ENCODE data around the gene LCN12. TPM values are rescaled to one million over a fixed set of nuclear protein-coding genes. Genes with fewer than 3 reads are reported as not detected.
A peak's percentile ranks its signal among the peaks of the same experiment; 100 is the strongest.

The LCN12 gene
- total and polyA plus RNA-seq, 2 donors, result 0.41 TPM; not detected in 1

DNA sequence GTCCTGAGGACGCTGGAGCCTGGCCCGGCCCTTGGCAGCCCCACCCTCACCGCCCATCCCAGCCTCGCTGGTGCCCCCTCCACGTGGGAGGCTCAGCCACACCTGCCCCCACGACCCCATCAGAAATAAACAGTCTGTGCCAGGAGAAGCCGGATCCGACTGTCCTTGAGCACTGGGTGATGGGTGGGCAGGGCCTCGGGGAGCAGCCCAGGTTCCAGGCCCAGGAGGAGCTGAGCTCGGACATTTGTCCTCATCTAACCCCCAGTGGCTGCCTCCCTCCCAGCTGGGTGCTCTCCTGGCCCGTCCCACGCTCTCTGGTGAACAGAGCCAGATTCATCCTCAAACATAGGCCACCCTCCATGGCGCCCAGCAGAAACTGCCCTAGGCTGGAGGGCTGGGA, 20.7 kb downstream of the LCN12 start:
- 69% methylated on average over 13 of the region's 13 CpGs for WGBS
- Histone ChIP-seq H3K27ac (ENCODE audit: low read depth) (no peak overlapping the region), H3K36me3 (ENCODE audit: insufficient read depth) (no peaks in the 10 kb centered on the region), H3K4me3 (ENCODE audit: low read depth, low read length) (no peak overlapping the region), H3K4me1 (ENCODE audit: insufficient read depth) (no peaks in the 10 kb centered on the region)
- DNase-seq (ENCODE audit: extremely low spot score), result no peak

DNA sequence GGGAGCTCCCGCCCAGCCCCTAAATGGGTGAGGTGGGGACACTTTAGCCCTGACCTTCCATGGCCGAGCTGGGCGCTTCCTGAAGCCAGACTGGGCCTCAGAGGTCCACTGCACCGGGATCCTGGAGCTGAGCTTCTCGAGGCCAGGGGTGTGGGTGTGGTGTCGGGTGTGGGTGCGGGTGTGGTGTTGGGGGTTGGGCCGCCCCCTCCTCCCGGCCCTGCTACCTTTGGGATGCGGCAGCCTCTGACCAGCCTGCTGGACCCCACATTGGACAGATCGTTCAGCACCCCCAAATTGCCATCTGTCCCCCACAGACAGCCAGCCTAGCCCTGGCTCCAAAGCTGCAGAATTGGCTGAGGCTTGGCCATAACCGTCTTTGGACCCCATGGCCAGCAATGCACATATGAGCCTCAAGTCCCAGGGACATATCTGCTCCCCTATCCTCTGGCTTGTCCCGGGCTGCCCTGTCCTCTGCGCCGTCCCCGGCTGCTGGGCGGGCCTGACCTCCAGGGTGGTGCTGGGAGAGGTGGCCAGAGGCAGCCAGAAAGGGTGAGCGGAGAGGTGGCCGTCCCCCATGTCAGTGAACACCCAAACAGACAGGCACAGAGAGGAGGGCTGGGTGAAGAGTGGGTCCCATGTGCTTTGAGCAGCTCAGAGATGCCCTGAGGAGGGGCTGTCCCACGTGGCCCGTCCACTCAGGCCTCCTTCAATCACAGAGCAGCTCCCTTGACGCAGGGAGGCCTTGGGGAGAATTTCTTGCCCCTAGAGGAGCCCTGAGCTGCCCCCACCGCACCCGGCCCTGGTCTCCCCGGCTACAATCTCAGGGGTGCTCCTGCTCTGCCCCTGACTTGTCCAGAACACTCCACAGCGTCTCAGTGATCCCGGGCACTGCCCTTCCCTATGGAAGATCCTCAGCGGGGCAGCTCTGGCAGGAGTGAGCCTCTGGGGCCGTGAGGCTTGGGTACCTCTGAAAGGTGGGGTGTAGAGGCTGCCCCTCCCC, 21.8 kb downstream of the LCN12 start:
- 84% methylated on average over 29 of the region's 29 CpGs for WGBS
- Histone ChIP-seq H3K36me3 (ENCODE audit: insufficient read depth) (no peaks in the 10 kb centered on the region), H3K27ac (ENCODE audit: low read depth) (no peak overlapping the region), H3K4me1 (ENCODE audit: insufficient read depth) (no peaks in the 10 kb centered on the region), H3K4me3 (ENCODE audit: low read depth, low read length) (no peak overlapping the region)
- no peak for DNase-seq (ENCODE audit: extremely low spot score)

DNA sequence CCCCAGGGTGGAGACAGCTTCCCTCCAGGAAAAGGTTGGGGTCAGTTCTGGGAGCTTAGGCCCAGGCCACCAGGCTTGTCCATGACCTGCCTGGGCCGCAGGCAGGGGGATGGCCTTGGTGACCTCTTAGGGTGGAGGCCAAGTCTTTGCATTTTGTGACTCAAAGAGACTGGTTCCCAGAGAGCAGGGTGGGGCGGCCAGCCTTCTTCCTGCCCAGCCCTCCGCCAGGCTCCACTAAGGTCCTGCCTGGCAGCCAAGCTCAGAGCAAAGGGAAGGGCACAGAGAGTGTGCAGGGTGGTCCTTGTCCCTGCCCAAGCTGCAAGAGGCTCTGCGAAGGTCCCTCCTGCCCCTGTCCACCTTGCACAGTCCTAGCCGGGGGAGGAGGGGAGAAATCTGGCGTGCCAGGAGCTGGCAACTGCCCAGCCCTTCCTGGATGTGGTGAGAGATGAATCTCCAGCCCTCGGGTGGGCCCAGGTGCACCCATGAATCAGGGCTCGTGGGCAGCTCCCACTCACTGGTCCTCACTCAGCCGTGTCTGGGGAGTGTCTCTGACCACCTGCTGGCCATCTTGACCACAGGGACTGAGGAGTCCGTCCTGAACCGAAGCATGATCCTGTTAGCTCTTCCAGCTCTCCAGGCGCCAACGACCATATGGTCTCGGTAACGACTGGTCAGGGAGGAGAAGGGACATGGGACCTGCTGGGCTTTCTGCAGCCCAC, 22.9 kb downstream of the LCN12 start:
- H3K27ac ChIP-seq (ENCODE audit: low read depth), result no peak overlapping the region

DNA sequence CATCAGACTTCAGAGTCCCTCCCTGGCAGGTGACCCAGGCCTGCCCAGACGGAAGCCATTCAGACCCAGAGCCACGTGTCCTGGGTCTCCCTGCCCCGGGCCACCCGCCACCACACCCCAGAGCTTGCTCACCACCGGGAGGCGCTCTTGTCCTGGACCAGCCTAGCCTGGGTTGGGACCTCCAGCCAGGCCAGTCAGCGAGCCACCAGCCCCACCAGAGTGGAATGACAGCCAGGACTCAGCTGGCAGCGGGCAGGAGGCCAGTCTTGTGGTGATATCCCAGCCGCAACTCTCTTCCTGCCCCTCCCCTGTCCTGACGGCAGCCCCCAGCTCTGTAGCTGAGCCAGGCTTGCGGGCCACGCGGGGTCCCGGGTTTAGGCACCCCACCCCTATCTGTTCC, 23.6 kb downstream of the LCN12 start:
- H3K4me3 ChIP-seq (ENCODE audit: low read depth, low read length), result no peak overlapping the region
- DNase-seq (ENCODE audit: extremely low spot score), result no peak
- H3K27ac ChIP-seq (ENCODE audit: low read depth), result no peak overlapping the region
- no peaks in the 10 kb centered on the region for H3K4me1 ChIP-seq (ENCODE audit: insufficient read depth)
- H3K36me3 ChIP-seq (ENCODE audit: insufficient read depth), result no peaks in the 10 kb centered on the region
- WGBS, result 59% methylated on average over 14 of the region's 14 CpGs

More for the DNA sequence above, 22.9 kb downstream of the LCN12 start:
- Histone ChIP-seq H3K4me3 (ENCODE audit: low read depth, low read length) (no peak overlapping the region), H3K36me3 (ENCODE audit: insufficient read depth) (no peaks in the 10 kb centered on the region), H3K4me1 (ENCODE audit: insufficient read depth) (no peaks in the 10 kb centered on the region)
- WGBS, result 63% methylated on average over 15 of the region's 15 CpGs
- no peak for DNase-seq (ENCODE audit: extremely low spot score)

DNA sequence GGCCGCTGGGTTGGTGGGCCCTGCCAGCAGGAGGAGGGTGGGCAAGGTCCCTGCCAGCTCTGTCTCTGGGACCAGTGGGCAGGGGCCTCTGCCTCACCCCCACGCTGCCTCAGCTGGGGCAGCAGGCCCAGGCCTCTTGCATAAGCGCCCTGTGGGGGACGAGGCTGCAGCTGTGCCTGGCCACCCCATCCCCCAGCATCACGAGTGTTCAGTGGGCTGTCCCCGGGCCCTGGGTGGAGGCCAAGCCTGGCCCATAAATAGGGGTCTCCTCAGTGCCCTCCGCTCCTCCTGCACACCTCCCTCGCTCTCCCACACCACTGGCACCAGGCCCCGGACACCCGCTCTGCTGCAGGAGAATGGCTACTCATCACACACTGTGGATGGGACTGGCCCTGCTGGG, 25.1 kb downstream of the LCN12 start, which contains the start of gene PTGDS:
Gene PTGDS, plus strand, starts transcription at position 282 of the 400 bp plus-strand sequence. Its CDS starts 75 bp downstream, at position 357.
- H3K4me1 ChIP-seq (ENCODE audit: insufficient read depth), result no peaks in the 10 kb centered on the region
- no peaks in the 10 kb centered on the region for H3K36me3 ChIP-seq (ENCODE audit: insufficient read depth)
- no peak for DNase-seq (ENCODE audit: extremely low spot score)
- H3K4me3 ChIP-seq (ENCODE audit: low read depth, low read length), result peak within 1 kb of the TSS; percentile 27
- no peak within 1 kb of the TSS for H3K27ac ChIP-seq (ENCODE audit: low read depth)
- WGBS, result 66% methylated on average over 10 of the region's 10 CpGs

DNA sequence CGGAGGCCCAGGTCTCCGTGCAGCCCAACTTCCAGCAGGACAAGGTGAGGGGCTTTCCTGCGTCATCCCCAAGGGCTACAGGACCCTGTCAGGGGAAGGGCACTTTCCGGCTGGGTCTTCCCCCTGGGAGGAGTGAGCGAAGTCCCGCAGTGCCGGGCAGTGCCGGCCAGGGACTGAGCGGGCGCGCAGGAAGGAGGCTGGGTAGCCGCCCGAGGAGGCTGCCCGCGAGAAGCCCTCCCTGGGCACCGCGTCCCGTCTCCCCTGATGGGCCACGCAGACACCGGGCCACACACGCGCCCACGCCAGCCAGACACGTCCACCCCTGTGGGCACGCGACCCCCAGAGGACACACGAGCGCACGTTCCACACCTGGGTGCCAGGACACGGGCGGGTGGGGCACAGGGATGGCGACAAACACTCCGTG, 25.6 kb downstream of the LCN12 start:
- no peak for DNase-seq (ENCODE audit: extremely low spot score)
- no peak overlapping the region for H3K27ac ChIP-seq (ENCODE audit: low read depth)
- H3K36me3 ChIP-seq (ENCODE audit: insufficient read depth), result no peaks in the 10 kb centered on the region
- peak overlapping the region; percentile 27 for H3K4me3 ChIP-seq (ENCODE audit: low read depth, low read length)
- H3K4me1 ChIP-seq (ENCODE audit: insufficient read depth), result no peaks in the 10 kb centered on the region
- WGBS, result 12% methylated on average over 33 of the region's 33 CpGs

DNA sequence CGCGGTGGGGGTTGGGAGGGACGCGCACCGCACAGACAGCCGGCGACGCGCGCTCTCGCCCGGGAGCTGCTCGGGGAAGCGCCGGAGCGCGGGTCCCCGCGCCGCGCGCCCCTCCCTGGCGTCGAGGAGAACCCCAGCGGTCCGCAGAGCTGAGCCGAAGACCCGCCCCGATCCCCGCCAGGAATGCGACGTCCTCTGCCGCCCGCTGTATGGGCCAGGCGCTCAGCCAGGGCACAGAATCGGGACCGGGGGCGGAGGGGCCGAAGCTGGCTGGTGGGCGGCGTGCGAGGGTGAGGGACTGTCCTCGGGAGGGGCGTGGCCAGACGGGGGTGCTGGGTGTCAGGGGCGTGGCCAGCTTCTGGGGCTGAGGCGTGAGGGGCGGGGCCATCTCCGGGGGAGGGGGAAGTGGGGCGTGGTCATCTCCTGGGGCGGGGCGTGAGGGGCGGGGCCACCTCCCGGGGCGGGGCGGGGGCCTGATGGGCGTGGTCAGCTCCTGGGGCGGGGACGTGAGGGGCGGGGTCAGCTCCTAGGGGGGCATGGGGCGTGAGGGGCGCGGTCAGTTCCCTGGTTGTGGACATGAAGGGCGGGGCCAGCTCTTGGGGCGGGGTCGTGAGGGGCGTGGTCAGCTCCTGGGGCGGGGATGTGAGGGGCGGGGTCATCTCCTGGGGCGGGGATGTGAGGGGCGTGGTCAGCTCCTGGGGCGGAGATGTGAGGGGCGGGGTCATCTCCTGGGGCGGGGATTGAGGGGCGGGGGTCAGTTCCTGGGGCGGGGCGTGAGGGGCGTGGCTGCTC, 26.2 kb downstream of the LCN12 start:
- Histone ChIP-seq H3K4me1 (ENCODE audit: insufficient read depth) (no peaks in the 10 kb centered on the region), H3K4me3 (ENCODE audit: low read depth, low read length) (peak overlapping the region; percentile 27), H3K27ac (ENCODE audit: low read depth) (no peak overlapping the region), H3K36me3 (ENCODE audit: insufficient read depth) (no peaks in the 10 kb centered on the region)
- DNase-seq (ENCODE audit: extremely low spot score), result no peak
- 3% methylated on average over 78 of the region's 78 CpGs for WGBS

DNA sequence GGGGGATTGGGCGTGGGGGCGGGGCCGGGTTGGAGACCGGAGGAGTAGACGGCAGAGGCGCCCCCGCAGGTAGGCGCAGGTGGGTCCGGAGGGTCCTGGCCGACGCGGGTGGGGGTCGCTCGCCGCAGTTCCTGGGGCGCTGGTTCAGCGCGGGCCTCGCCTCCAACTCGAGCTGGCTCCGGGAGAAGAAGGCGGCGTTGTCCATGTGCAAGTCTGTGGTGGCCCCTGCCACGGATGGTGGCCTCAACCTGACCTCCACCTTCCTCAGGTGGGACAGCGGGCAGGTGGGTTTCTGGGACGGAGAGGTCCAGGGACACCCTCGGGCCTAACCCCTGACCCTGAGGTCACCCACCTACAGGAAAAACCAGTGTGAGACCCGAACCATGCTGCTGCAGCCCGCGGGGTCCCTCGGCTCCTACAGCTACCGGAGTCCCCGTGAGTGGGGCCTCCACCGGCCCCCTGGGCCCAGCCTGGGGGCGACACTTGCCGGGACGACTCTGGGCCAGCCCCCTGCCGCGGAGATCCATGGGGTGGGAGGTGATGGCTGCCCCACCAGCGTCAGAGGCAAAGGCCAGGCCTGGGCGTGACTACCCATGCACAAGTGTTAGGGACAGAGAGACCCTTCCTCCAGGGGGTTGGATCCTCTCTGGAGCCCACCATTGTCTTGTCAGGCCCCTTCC, 26.9 kb downstream of the LCN12 start:
- Histone ChIP-seq H3K4me1 (ENCODE audit: insufficient read depth) (no peaks in the 10 kb centered on the region), H3K27ac (ENCODE audit: low read depth) (no peak overlapping the region), H3K4me3 (ENCODE audit: low read depth, low read length) (no peak overlapping the region), H3K36me3 (ENCODE audit: insufficient read depth) (no peaks in the 10 kb centered on the region)
- 52% methylated on average over 41 of the region's 41 CpGs for WGBS
- DNase-seq (ENCODE audit: extremely low spot score), result no peak

DNA sequence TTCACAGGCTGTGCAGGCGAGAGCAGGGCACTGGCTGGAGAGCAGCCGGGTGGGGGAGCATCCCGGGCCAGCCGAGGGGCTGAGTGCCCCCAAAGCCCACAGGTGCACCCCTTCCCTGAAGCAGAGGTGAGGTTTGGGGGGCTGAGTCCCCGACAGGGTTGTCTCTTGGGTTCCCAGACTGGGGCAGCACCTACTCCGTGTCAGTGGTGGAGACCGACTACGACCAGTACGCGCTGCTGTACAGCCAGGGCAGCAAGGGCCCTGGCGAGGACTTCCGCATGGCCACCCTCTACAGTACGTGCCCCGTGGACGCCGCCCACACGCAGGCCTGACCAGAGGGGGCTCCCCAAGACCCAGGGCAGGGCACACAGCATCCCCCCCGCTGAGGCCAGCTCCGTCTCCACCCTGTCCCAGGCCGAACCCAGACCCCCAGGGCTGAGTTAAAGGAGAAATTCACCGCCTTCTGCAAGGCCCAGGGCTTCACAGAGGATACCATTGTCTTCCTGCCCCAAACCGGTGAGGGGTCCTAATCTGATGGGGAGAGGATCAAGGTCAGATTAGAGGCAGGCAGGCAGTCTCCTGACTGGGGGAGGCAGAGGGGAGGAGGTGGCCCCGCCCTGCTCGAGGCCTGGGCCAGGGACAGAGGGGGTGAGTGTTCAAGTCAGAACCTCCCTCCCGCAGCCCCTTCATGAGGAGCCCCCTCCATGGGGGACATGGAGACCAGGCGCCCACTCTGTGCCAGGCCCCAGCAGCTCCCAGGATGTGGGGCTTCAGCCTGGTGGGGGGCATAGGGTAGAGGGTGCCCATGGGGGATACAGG, 27.9 kb downstream of the LCN12 start:
- no peak for DNase-seq (ENCODE audit: extremely low spot score)
- Histone ChIP-seq H3K4me1 (ENCODE audit: insufficient read depth) (no peaks in the 10 kb centered on the region), H3K4me3 (ENCODE audit: low read depth, low read length) (no peak overlapping the region), H3K27ac (ENCODE audit: low read depth) (no peak overlapping the region), H3K36me3 (ENCODE audit: insufficient read depth) (no peaks in the 10 kb centered on the region)
- WGBS, result 89% methylated on average over 26 of the region's 26 CpGs

DNA sequence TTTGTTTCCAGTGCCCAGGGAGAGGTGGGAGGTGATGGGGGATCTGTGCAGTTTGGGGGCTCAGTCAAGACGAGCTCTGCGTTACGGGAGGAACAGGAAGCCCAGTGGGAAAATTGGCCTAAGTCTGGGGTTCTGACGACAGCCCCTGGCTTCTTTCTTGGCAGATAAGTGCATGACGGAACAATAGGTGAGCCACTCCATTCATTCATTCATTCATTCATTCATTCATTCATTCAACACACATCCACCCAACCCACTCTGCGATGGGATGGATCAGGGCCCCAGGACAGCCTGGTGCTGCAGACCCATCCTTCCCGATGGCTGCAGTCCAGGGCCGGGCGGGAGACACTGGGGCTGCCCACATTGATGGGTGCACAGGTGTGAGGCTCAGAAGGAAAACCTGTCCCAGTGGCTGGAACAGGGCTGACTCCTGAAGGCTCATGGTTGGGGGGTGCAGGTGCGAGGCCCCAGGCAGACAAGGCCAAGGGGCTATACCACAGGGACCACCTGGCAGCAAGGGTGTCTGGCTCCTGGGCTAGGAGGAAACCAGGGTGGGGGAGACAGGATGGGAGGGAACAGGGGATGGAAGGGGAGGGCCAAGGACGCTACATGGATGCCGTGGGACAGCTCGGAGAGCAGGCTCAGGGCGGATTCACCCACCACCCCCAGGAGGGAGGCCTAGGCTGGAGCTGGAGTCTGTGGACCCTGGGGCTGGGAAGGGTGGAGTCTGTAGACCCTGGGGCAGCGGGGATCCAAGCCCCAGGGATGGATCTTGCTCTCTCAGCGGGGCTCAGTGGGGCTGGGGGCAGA, 28.8 kb downstream of the LCN12 start:
- Histone ChIP-seq H3K4me1 (ENCODE audit: insufficient read depth) (no peaks in the 10 kb centered on the region), H3K36me3 (ENCODE audit: insufficient read depth) (no peaks in the 10 kb centered on the region), H3K27ac (ENCODE audit: low read depth) (no peak overlapping the region), H3K4me3 (ENCODE audit: low read depth, low read length) (no peak overlapping the region)
- WGBS, result 88% methylated on average over 16 of the region's 16 CpGs
- DNase-seq (ENCODE audit: extremely low spot score), result no peak

DNA sequence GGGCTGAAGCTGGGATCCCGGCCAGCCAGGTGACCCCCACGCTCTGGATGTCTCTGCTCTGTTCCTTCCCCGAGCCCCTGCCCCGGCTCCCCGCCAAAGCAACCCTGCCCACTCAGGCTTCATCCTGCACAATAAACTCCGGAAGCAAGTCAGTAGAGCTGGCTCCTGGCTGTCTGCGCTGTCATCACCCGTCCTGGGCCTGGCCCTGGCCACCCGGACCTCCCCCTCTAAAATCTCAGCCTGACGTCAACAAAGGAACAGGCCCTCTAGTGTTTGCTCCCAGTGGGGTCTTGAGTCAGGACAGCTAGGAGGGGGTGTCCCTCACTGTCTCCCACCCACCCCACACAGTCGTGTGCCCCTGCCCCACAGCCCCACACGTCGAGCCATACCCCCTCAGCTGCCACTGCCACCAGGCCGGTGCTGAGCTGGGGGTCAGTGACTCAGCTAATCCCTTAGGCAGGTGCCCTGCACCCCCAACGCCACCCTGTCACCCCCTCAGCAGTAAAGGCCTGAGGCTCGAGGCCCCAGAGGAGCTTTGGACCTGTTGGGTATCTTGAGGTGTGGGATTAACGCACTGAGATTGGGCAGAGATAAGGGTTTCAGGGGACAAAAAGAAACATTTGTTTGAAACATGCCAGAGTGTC, 29.6 kb downstream of the LCN12 start:
- WGBS, result 48% methylated on average over 17 of the region's 17 CpGs
- Histone ChIP-seq H3K36me3 (ENCODE audit: insufficient read depth) (no peaks in the 10 kb centered on the region), H3K27ac (ENCODE audit: low read depth) (no peak overlapping the region), H3K4me3 (ENCODE audit: low read depth, low read length) (no peak overlapping the region), H3K4me1 (ENCODE audit: insufficient read depth) (no peaks in the 10 kb centered on the region)
- no peak for DNase-seq (ENCODE audit: extremely low spot score)
